ENCODE data around the gene AATF.

AATF gene

GRCh38 chr17:36931697-36932382 lies 16.9 kb upstream of the AATF start:
- Histone ChIP-seq H3K36me3 (no peaks in the 10 kb centered on the region), H3K27me3 (peaks cover 100% of the 10 kb centered on the region), H3K4me1 (ENCODE audit: control insufficient read depth in 1 of 2, insufficient read depth in 1 of 2, low read depth in 1 of 2, low read length in 1 of 2) (peaks cover 30 to 54% of the 10 kb centered on the region in 2 experiments), H3K9me3 (no peaks in the 10 kb centered on the region), H3K4me3 (ENCODE audit: low read depth in 1 of 2, low read length in 1 of 2) (no peak overlapping the region), H3K27ac (no peak overlapping the region)
- no peak for TF ChIP-seq CTCF (IDR thresholded peaks at IDR 0.05)

GRCh38 chr17:36932383-36932693 lies 16.4 kb upstream of the AATF start:
- Histone ChIP-seq H3K36me3 (no peaks in the 10 kb centered on the region), H3K4me3 (ENCODE audit: low read depth in 1 of 2, low read length in 1 of 2) (no peak overlapping the region), H3K27me3 (peaks cover 100% of the 10 kb centered on the region), H3K27ac (no peak overlapping the region), H3K9me3 (no peaks in the 10 kb centered on the region), H3K4me1 (ENCODE audit: control insufficient read depth in 1 of 2, insufficient read depth in 1 of 2, low read depth in 1 of 2, low read length in 1 of 2) (peaks cover 35 to 58% of the 10 kb centered on the region in 2 experiments)
- TF ChIP-seq CTCF (IDR thresholded peaks at IDR 0.05): no peak

GRCh38 chr17:36932694-36933511 lies 15.9 kb upstream of the AATF start:
- peaks cover 100% of the 10 kb centered on the region for H3K27me3 ChIP-seq
- no peaks in the 10 kb centered on the region for H3K9me3 ChIP-seq
- TF ChIP-seq CTCF (IDR thresholded peaks at IDR 0.05): no peak
- no peak overlapping the region for H3K4me3 ChIP-seq (ENCODE audit: low read depth in 1 of 2, low read length in 1 of 2)
- H3K27ac ChIP-seq: no peak overlapping the region
- H3K4me1 ChIP-seq (ENCODE audit: control insufficient read depth in 1 of 2, insufficient read depth in 1 of 2, low read depth in 1 of 2, low read length in 1 of 2): peaks cover 40 to 60% of the 10 kb centered on the region in 2 experiments
- no peaks in the 10 kb centered on the region for H3K36me3 ChIP-seq

- H3K27me3 ChIP-seq: peaks cover 100% of the 10 kb centered on the region
- H3K36me3 ChIP-seq: no peaks in the 10 kb centered on the region
- no peak for TF ChIP-seq CTCF (IDR thresholded peaks at IDR 0.05)
- peaks cover 40 to 60% of the 10 kb centered on the region in 2 experiments for H3K4me1 ChIP-seq (ENCODE audit: control insufficient read depth in 1 of 2, insufficient read depth in 1 of 2, low read depth in 1 of 2, low read length in 1 of 2)
- no peak overlapping the region for H3K4me3 ChIP-seq (ENCODE audit: low read depth in 1 of 2, low read length in 1 of 2)
- H3K9me3 ChIP-seq: no peaks in the 10 kb centered on the region
- H3K27ac ChIP-seq: no peak overlapping the region
Observed at GRCh38 chr17:36933512-36934143, 15.1 kb upstream of the AATF start.

GRCh38 chr17:36934144-36934691 lies 14.5 kb upstream of the AATF start:
- TF ChIP-seq CTCF (IDR thresholded peaks at IDR 0.05): no peak
- Histone ChIP-seq H3K4me3 (ENCODE audit: low read depth in 1 of 2, low read length in 1 of 2) (peak overlapping the region in 1 of 2 experiments; percentile 2), H3K27me3 (peaks cover 100% of the 10 kb centered on the region), H3K36me3 (no peaks in the 10 kb centered on the region), H3K9me3 (no peaks in the 10 kb centered on the region), H3K27ac (no peak overlapping the region), H3K4me1 (ENCODE audit: control insufficient read depth in 1 of 2, insufficient read depth in 1 of 2, low read depth in 1 of 2, low read length in 1 of 2) (peaks cover 41 to 66% of the 10 kb centered on the region in 2 experiments)
